Naive thymus-derived CD8-positive, alpha-beta T cell (primary cell): ENCODE measurements around the gene GPC1. TPM values are rescaled to one million over a fixed set of nuclear protein-coding genes. Genes with fewer than 3 reads are reported as not detected.

Experiments
- ATAC-seq, 2 donors: fragments of 150-1000 bp; cut with Tn5 transposase in 1 of 2; sonication (Bioruptor Pico), chemical (Tn5 transposase) in 1 of 2; 1 replicate in 1 of 2; 2 replicates in 1 of 2; pipeline ENCODE4 v1.10.0; 2021; ENCODE audit warnings: mild to moderate bottlenecking in 2 of 2, moderate library complexity in 2 of 2
- POLR2A ChIA-PET: fragments of 350-600 bp; sonication (Branson Sonifier 250); formaldehyde crosslinking; loops from one replicate; lab custom pipeline; 2021; ENCODE audit warnings: antibody characterized with exemption; lab: Charles Lee
- DNase-seq, 10 donors: peaks; one replicate each; pipeline versions ENCODE4 v3.0.0 to v3.0.0-alpha.2; 2020 to 2022
- H3K27ac Mint-ChIP-seq, 10 donors: one replicate each; pipeline ENCODE4 v1.8.0; 2020 to 2022; ENCODE audit warnings: mild to moderate bottlenecking in 10 of 10, mixed read lengths in 10 of 10, moderate library complexity in 4 of 10, inconsistent platforms in 1 of 10
- H3K27me3 Mint-ChIP-seq, 5 donors: one replicate each; pipeline ENCODE4 v1.8.0; 2021 to 2022; ENCODE audit warnings: mixed read lengths in 5 of 5
- H3K36me3 Mint-ChIP-seq, 3 donors: one replicate each; pipeline ENCODE4 v1.8.0; 2020 to 2022; ENCODE audit warnings: mixed read lengths in 3 of 3, mild to moderate bottlenecking in 2 of 3, inconsistent platforms in 1 of 3
- H3K4me1 Mint-ChIP-seq, 4 donors: one replicate each; pipeline ENCODE4 v1.8.0; 2021 to 2022; ENCODE audit warnings: mixed read lengths in 4 of 4
- H3K4me3 Mint-ChIP-seq, 10 donors: one replicate each; pipeline ENCODE4 v1.8.0; 2020 to 2022; ENCODE audit warnings: mild to moderate bottlenecking in 10 of 10, mixed read lengths in 10 of 10, moderate library complexity in 6 of 10, inconsistent platforms in 1 of 10
- H3K9me3 Mint-ChIP-seq, 9 donors: one replicate each; pipeline ENCODE4 v1.8.0; 2020 to 2022; ENCODE audit warnings: mixed read lengths in 9 of 9, mild to moderate bottlenecking in 3 of 9, inconsistent platforms in 1 of 9, moderate library complexity in 1 of 9
- polyA plus RNA-seq, 3 donors: library from polyadenylated mRNA; unstranded; fragments of 300-500 nt; fragmentation: Illumina TruSeq; gene quantifications; one replicate each; pipeline ENCODE4 v1.2.3, GENCODE V29; 2021
- total RNA-seq, 8 experiments: library from RNA in 2 of 8; stranded (reverse) in 2 of 8; gene quantifications; one replicate each; pipeline ENCODE4 v1.2.3 and lab custom pipeline; 2021 to 2026

Gene GPC1
- total and polyA plus RNA-seq, 5 experiments from 2014 or later, result 0.09 to 1.2 (median 0.49) TPM

GRCh38 chr2:240399419-240400324, 35.8 kb upstream of the GPC1 start:
- POLR2A ChIA-PET, result no interaction called here
- H3K4me3 Mint-ChIP-seq, result no peak overlapping the region
- peaks cover 0 to 2% (median 1%) of the 10 kb centered on the region in 4 donors for H3K4me1 Mint-ChIP-seq
- H3K36me3 Mint-ChIP-seq, result no peaks in the 10 kb centered on the region
- DNase-seq (peak in 1 of 10 donors; percentile 14), ATAC-seq (no peak)
- H3K9me3 Mint-ChIP-seq, result no peaks in the 10 kb centered on the region
- H3K27me3 Mint-ChIP-seq, result peaks cover 0 to 9% (median 2%) of the 10 kb centered on the region in 5 donors
- H3K27ac Mint-ChIP-seq, result no peak overlapping the region

GRCh38 chr2:240400371-240401161, 34.9 kb upstream of the GPC1 start:
- H3K36me3 Mint-ChIP-seq, result no peaks in the 10 kb centered on the region
- H3K27ac Mint-ChIP-seq, result no peak overlapping the region
- POLR2A ChIA-PET, result no interaction called here
- DNase-seq (peak in 1 of 10 donors; percentile 15), ATAC-seq (no peak)
- peaks cover 0 to 2% (median 1%) of the 10 kb centered on the region in 4 donors for H3K4me1 Mint-ChIP-seq
- H3K4me3 Mint-ChIP-seq, result no peak overlapping the region
- H3K27me3 Mint-ChIP-seq, result peaks cover 0 to 9% (median 3%) of the 10 kb centered on the region in 5 donors
- no peaks in the 10 kb centered on the region for H3K9me3 Mint-ChIP-seq

- POLR2A ChIA-PET, result no interaction called here
- no peak for ATAC-seq
Measured at GRCh38 chr2:240401308-240401707, 34.2 kb upstream of the GPC1 start.

GRCh38 chr2:240401781-240402551, 33.5 kb upstream of the GPC1 start:
- Mint-ChIP-seq H3K4me3 (no peak overlapping the region), H3K4me1 (peaks cover 0 to 2% (median 1%) of the 10 kb centered on the region in 4 donors), H3K36me3 (no peaks in the 10 kb centered on the region), H3K27ac (no peak overlapping the region), H3K9me3 (no peaks in the 10 kb centered on the region), H3K27me3 (peaks cover 0 to 16% (median 5%) of the 10 kb centered on the region in 5 donors)
- DNase-seq, result peak in 1 of 10 donors; percentile 11
- POLR2A ChIA-PET, result no interaction called here
- ATAC-seq, result no peak

More at GRCh38 chr2:240401308-240401707, 34.2 kb upstream of the GPC1 start:
- DNase-seq, result no peak
- Mint-ChIP-seq H3K9me3 (no peaks in the 10 kb centered on the region), H3K36me3 (no peaks in the 10 kb centered on the region), H3K27ac (no peak overlapping the region), H3K27me3 (peaks cover 0 to 12% (median 5%) of the 10 kb centered on the region in 5 donors), H3K4me1 (peaks cover 0 to 2% (median 1%) of the 10 kb centered on the region in 4 donors), H3K4me3 (no peak overlapping the region)

- Mint-ChIP-seq H3K27me3 (peaks cover 0 to 20% (median 5%) of the 10 kb centered on the region in 5 donors), H3K4me3 (no peak overlapping the region), H3K27ac (no peak overlapping the region), H3K36me3 (no peaks in the 10 kb centered on the region), H3K9me3 (no peaks in the 10 kb centered on the region), H3K4me1 (peaks cover 0 to 2% (median 1%) of the 10 kb centered on the region in 4 donors)
- POLR2A ChIA-PET, result no interaction called here
- ATAC-seq (no peak), DNase-seq (peak in 2 of 10 donors; percentile 10 to 50)
Measured at GRCh38 chr2:240402566-240403272, 32.7 kb upstream of the GPC1 start.

- Mint-ChIP-seq H3K36me3 (no peaks in the 10 kb centered on the region), H3K4me1 (peaks cover 0 to 2% (median 1%) of the 10 kb centered on the region in 4 donors), H3K27me3 (peaks cover 0 to 20% (median 5%) of the 10 kb centered on the region in 5 donors), H3K9me3 (no peaks in the 10 kb centered on the region), H3K27ac (peak overlapping the region in 2 of 10 donors; percentile 0 to 30), H3K4me3 (no peak overlapping the region)
- ATAC-seq (no peak), DNase-seq (peak in 1 of 10 donors; percentile 7)
- POLR2A ChIA-PET, result no interaction called here
Measured at GRCh38 chr2:240403396-240404104, 31.9 kb upstream of the GPC1 start.

GRCh38 chr2:240404174-240404852, 31.1 kb upstream of the GPC1 start:
- Mint-ChIP-seq H3K27me3 (peaks cover 0 to 20% (median 5%) of the 10 kb centered on the region in 5 donors), H3K9me3 (no peaks in the 10 kb centered on the region), H3K4me1 (peaks cover 0 to 2% (median 1%) of the 10 kb centered on the region in 4 donors), H3K27ac (no peak overlapping the region), H3K36me3 (no peaks in the 10 kb centered on the region), H3K4me3 (no peak overlapping the region)
- ATAC-seq (no peak), DNase-seq (peak in 1 of 10 donors; percentile 9)
- POLR2A ChIA-PET, result no interaction called here

- Mint-ChIP-seq H3K27ac (no peak overlapping the region), H3K36me3 (no peaks in the 10 kb centered on the region), H3K27me3 (peaks cover 2 to 20% (median 6%) of the 10 kb centered on the region in 5 donors), H3K4me1 (peaks cover 0 to 2% (median 1%) of the 10 kb centered on the region in 4 donors), H3K4me3 (no peak overlapping the region), H3K9me3 (no peaks in the 10 kb centered on the region)
- POLR2A ChIA-PET, result no interaction called here
- ATAC-seq (no peak), DNase-seq (no peak)
Measured at GRCh38 chr2:240405133-240405532, 30.3 kb upstream of the GPC1 start.

- POLR2A ChIA-PET, result no interaction called here
- Mint-ChIP-seq H3K9me3 (no peaks in the 10 kb centered on the region), H3K36me3 (no peaks in the 10 kb centered on the region), H3K4me1 (peaks cover 0 to 2% (median 1%) of the 10 kb centered on the region in 4 donors), H3K27ac (no peak overlapping the region), H3K4me3 (no peak overlapping the region), H3K27me3 (peaks cover 2 to 20% (median 3%) of the 10 kb centered on the region in 5 donors)
- no peak for ATAC-seq
- DNase-seq, result no peak
Measured at GRCh38 chr2:240405684-240406313, 29.7 kb upstream of the GPC1 start.

GRCh38 chr2:240407090-240407489, 28.4 kb upstream of the GPC1 start:
- POLR2A ChIA-PET, result no interaction called here
- Mint-ChIP-seq H3K4me1 (peaks cover 0 to 2% (median 1%) of the 10 kb centered on the region in 4 donors), H3K27ac (peak overlapping the region in 2 of 10 donors; percentile 37 to 65), H3K4me3 (no peak overlapping the region), H3K9me3 (no peaks in the 10 kb centered on the region), H3K27me3 (peaks cover 2 to 20% (median 6%) of the 10 kb centered on the region in 5 donors), H3K36me3 (no peaks in the 10 kb centered on the region)
- DNase-seq, result no peak
- ATAC-seq, result no peak
